NCI-H524 treated with DMSO at 0.1 percent for 48 hours (cell line): Measurements from ENCODE around the gene CCR4.
"Not testable (repeated sequence)": the region's sequence is repeated elsewhere in the genome, so short reads cannot be mapped to it uniquely, and the experiment has no call there.

Source experiments
- DNase-seq: peaks from one replicate; lab custom pipeline; 2025; lab: John Stamatoyannopoulos, UW

Gene CCR4

DNA sequence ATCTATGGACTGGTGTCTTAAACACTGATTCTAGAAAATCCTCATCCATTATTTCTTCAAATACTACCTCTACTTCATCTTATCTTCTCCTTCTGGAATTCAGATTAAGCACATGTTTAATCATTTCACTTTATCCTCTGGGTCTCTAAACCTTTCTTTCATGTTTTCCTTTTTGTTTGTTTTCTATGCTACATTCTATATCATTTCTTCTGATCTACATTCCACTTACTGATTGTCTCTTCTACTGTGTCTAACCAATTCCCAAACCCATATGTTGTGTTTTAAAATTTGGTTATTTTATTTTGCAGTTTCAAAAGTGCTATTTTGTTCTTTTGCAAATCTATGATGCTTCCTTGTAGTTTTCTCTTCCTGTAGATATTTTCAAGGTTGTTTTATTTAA is 31.7 kb downstream of the CCR4 start:
- no peak for DNase-seq

DNA sequence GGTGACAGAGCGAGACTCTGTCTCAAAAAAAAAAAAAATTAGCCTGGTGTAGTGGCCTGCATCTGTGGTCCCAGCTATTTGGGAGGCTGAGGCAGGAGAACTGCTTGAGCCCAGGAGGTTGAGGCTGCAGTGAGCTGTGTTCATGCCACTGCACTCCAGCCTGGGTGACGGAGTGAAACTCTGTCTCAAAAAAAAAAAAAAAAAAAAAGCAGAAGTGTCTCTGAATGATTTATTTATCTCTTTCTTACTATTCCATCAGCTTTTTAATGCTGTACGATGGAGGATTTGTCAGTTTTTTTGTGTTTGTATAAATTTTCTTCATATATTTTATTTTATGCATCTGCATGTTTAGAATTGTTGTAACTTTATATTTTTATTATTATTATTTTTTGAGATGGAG is 33.5 kb downstream of the CCR4 start:
- not testable (repeated sequence) for DNase-seq

DNA sequence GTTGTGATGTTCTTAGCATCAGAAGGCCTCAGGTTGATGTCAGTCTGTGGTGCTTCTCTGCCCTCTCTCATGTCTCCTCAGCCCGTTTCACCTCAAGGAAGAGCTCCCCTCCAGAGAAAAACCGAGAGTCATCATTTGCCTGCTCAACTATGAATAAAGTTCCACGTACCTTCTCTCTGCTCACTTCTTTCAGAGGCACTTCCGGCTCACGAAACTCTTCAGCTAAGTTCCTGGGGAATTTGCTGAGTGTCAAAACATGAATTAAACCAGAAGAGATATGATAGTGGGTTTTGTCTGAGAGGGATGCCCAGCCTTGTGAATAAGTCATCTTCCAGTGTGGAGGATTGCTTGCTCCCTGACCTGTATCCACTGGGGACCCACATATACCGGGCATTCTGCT is 37.7 kb downstream of the CCR4 start:
- no peak for DNase-seq

DNA sequence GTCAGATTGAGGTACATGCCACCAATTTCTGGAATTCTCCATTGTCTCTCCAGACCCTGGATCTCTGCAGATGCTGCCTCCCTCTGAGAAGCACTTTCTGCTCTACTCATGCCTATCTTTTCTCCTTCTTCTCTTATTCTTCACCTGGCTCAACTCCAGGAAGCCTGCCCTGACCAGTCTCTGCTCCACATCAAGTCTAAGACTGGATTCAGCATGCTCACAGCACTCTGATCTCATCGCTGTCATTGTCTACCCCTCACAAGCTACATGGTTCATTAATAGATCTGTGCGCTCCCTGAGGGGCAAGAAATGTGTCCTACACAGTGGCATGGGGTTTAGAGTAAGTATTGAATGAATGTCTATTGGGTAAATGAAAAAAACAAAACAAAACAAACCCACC is 38.7 kb downstream of the CCR4 start:
- no peak for DNase-seq

DNA sequence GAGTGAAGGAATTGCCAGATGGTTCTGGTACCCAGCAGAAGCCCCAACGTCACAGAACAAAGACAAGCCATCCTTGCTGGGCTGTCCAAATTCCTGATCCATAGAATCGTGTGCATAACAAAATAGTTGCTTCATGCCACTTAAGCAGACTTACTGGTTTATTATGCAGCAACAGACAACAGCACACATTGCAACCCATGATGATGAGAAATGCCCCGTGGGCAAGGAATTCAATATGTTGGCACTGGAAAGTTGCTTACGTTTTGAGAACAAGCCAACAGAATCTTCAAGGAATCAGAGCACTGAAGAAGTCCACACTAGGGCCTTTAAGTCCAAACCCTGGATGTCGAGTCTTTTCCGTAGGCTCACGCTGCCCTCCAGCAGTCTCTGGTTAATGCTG is 40.3 kb downstream of the CCR4 start:
- DNase-seq: no peak

DNA sequence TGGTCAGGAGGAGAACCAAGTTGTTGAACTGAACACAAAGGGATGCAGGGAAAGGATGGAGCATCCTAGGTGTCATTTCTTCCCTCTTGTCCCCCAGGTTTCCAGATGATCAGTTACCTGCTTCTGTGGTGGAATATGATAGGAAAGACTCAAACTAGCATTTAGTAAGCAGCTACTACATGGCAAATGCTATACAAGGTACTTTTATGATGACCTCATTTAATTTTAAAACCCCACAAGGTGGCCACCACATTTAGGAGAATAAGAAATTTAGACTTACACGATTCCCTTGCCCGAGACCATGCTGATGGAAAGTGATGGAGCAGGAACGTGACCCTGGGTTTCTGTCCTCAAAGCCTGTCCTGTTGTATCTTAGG is 40.9 kb downstream of the CCR4 start:
- no peak for DNase-seq

GRCh38 chr3:32994045-32994444 is 42.6 kb downstream of the CCR4 start:
- no peak for DNase-seq

- no peak for DNase-seq
Observed at GRCh38 chr3:32995098-32995497, 43.7 kb downstream of the CCR4 start.

DNA sequence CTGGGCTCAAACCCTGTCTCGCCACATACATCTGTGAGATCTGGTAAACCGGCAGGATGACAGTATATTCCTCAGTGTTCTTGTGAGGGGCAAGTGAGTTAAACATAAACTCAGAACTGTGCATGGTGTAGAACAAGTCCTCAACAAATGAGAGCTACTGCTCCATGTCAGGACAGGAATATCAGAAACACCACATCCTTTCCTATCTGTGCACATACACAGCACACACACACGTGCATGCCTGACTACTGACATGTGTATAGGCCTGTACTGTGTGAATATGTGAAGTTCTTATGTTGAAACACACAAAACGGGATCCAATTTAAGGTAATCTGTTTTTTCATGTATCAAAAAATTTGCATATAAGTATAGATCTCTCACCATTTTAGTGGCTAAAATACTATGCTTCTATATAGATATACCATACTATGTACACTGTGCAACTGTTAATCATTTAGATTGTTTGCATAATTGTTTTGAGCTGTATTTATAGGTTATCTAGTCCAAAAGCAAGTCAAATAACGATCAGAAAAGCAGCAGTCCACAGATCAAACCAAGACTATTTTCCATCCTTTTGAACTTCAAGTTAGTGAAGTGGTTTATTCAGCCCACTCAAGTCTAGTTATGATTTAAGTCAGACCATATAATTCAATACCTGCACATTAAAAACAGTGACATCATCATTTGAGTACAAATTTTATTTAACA is 44.8 kb downstream of the CCR4 start:
- DNase-seq: no peak

DNA sequence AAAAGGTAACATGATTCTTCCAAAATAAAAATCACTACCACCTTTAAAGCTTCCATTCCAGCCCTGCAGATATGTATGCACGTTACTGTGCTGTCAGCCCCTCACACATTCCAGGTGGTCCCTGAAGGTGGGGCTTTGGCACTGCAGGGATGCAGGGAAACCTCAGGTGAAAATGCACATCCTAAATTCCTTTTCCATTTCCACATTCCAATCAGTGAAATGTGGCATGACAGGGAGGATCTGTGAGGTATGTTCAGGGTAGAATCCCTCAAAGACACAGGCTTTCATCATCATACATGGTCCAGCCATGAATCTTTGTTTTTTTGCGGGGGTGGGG is 45.3 kb downstream of the CCR4 start:
- no peak for DNase-seq

DNA sequence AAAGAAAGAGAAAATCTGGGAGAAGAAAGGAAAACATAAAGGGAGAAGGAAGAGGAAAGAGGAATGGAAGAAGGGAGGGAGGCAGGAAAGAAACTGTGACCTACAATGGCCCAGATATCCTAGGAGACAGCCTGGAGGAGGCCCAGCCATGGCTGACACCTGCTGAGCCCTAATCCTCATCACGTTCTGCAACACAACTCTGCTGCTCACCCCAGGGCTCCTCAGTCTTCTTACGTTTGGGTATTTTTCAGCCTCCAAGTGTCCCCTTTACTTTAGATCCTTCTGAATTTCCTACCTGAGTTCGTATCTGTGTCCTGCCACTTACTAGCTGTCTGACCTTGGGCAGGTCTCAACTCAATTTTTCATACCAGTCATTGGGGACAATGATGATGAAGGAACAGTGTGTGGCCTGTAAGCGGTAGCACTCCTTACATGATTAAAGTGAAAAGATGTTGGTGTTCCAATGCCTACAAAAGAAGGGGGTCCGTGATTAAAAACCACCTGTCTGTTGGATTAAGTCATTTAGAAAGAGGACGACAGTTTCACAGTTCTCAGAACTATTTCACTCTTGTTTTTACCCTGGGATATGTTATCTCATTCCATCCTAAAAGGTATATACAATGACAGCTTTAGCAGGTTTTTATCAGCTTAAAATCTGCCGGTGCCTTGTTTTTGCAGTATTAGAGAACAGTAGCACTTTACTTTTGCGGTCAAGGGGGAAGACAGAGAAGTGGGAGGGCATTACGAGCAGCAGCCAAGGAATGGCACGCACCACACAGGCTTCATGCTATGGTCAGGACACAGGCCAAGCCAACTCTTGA is 47.4 kb downstream of the CCR4 start:
- no peak for DNase-seq

GRCh38 chr3:33000691-33001385 is 49.4 kb downstream of the CCR4 start:
- DNase-seq: no peak

GRCh38 chr3:33001889-33002288 is 50.4 kb downstream of the CCR4 start:
- no peak for DNase-seq

DNA sequence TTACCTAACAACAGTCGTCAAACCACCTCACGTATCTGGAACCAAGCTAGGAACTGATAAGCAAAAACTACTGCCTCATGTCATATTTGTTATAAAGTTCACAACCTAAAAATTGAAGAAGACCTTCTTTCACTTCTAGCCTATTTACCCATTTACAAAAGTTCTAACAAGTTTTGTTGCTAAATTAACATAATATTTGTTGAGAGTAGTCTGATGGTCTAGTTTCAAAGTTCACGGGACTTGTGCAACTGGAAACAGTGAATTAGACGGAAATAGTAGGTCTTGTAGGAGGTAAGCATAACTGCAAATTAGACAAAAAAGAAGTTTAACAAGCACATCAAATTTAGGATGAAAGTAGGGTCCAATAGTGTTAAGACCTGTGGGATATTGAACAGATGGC is 51.9 kb downstream of the CCR4 start:
- DNase-seq: no peak

GRCh38 chr3:33004205-33004604 is 52.8 kb downstream of the CCR4 start:
- DNase-seq: no peak

- DNase-seq: no peak
Observed at GRCh38 chr3:33004961-33005360, 53.5 kb downstream of the CCR4 start.
